OCI-LY7 (cell line): Measurements from ENCODE around the gene RPH3AL.

Experiments
- EZH2phosphoT487 ChIP-seq: fragments of 200-600 bp; sonication (generic); IDR thresholded peaks from 2 replicates; pipeline ENCODE4 v1.6.1; 2018; ENCODE audit warnings: low read depth, borderline replicate concordance, mild to moderate bottlenecking, mixed run types, antibody characterized with exemption, low read length, moderate library complexity, mixed read lengths
- TF ChIP-seq, protein P1 (sequence below): fragments of 200-600 bp; sonication (generic); conservative IDR thresholded peaks from 2 replicates; pipeline ENCODE4 v1.5.1; 2014; ENCODE audit warnings: mild to moderate bottlenecking, antibody characterized with exemption, low read length, moderate library complexity, mixed read lengths

- TF ChIP-seq, protein P1, sequence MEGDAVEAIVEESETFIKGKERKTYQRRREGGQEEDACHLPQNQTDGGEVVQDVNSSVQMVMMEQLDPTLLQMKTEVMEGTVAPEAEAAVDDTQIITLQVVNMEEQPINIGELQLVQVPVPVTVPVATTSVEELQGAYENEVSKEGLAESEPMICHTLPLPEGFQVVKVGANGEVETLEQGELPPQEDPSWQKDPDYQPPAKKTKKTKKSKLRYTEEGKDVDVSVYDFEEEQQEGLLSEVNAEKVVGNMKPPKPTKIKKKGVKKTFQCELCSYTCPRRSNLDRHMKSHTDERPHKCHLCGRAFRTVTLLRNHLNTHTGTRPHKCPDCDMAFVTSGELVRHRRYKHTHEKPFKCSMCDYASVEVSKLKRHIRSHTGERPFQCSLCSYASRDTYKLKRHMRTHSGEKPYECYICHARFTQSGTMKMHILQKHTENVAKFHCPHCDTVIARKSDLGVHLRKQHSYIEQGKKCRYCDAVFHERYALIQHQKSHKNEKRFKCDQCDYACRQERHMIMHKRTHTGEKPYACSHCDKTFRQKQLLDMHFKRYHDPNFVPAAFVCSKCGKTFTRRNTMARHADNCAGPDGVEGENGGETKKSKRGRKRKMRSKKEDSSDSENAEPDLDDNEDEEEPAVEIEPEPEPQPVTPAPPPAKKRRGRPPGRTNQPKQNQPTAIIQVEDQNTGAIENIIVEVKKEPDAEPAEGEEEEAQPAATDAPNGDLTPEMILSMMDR = no peak
- TF ChIP-seq EZH2phosphoT487 = no peak
Observed at GRCh38 chr17:337866-338265, 14.7 kb downstream of the RPH3AL start.
